ENCODE results near the gene NMT1. TPM values are rescaled to one million over a fixed set of nuclear protein-coding genes. Genes with fewer than 3 reads are reported as not detected.

Gene NMT1
- total RNA-seq, 1 donor from 2014 or later: 96.5 TPM

DNA sequence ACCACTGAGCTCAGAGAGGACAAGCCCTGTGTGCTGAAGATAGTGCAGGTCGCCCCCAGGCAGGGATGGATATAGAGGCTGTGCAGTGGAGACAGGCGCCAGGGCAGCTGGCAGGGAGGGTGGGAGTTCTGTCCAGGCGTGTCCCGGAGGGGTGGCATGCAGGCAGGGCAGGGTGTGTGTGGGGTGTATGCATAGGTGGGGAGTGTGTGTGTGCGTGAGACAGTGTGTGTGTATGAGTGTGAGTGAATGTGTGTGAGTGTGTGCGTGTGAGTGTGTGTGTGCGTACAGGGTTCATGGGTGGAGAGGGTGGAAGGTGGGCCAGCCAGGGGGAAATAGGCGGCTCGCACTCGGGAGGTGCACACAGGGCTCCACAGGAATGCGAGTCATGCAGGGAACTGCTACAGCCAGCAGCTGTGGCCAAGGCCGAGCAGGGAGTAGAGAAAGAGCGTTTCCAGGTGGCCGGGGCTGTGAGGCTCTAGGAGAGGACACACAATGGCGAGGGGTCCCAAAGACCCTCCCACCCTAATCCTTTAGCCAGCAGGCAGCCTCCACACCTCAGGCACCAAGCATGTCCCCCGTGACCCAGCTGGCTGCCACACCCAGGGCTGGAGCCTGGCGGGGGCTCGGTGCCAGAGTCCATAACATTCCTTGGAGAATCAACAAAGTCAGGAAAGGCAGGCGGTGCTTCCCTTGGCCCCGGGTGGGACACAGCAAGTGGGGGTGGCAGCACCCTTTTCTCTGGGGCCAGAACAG lies 66.6 kb downstream of the NMT1 start:
- TF ChIP-seq, protein P1, sequence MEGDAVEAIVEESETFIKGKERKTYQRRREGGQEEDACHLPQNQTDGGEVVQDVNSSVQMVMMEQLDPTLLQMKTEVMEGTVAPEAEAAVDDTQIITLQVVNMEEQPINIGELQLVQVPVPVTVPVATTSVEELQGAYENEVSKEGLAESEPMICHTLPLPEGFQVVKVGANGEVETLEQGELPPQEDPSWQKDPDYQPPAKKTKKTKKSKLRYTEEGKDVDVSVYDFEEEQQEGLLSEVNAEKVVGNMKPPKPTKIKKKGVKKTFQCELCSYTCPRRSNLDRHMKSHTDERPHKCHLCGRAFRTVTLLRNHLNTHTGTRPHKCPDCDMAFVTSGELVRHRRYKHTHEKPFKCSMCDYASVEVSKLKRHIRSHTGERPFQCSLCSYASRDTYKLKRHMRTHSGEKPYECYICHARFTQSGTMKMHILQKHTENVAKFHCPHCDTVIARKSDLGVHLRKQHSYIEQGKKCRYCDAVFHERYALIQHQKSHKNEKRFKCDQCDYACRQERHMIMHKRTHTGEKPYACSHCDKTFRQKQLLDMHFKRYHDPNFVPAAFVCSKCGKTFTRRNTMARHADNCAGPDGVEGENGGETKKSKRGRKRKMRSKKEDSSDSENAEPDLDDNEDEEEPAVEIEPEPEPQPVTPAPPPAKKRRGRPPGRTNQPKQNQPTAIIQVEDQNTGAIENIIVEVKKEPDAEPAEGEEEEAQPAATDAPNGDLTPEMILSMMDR (IDR thresholded peaks at IDR 0.05; ENCODE audit: partially characterized antibody, unreplicated experiment): no peak
- Mint-ChIP-seq H3K9me3 (ENCODE audit: unreplicated experiment) (peaks cover 7% of the 10 kb centered on the region), H3K27ac (ENCODE audit: unreplicated experiment) (no peak overlapping the region), H3K27me3 (ENCODE audit: unreplicated experiment) (peaks cover 7% of the 10 kb centered on the region), H3K4me1 (ENCODE audit: low read depth, unreplicated experiment) (peaks cover 9% of the 10 kb centered on the region), H3K36me3 (ENCODE audit: unreplicated experiment) (no peaks in the 10 kb centered on the region), H3K4me3 (ENCODE audit: unreplicated experiment) (no peak overlapping the region)
- DNase-seq: no peak

DNA sequence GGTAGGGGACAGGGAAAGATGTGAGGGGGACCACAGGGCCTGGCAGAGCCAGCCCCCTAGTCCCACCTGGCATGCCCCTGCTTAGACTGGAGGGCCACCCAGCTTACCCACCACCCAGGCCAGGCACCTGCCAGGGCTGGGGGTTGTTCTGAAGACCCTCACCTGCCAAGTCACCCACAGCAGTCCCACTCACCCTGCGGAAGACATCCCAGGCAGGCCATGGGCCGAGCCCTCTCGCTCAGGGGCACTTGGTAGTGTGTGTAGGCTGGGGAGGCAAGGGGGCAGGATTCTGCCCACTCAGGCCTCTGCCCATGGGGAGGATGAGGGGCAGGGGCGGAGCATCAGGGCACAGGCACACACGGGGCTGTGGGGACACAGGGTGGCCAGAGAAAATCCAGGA lies 67.2 kb downstream of the NMT1 start:
- no peaks in the 10 kb centered on the region for H3K36me3 Mint-ChIP-seq (ENCODE audit: unreplicated experiment)
- peaks cover 7% of the 10 kb centered on the region for H3K9me3 Mint-ChIP-seq (ENCODE audit: unreplicated experiment)
- peaks cover 6% of the 10 kb centered on the region for H3K4me1 Mint-ChIP-seq (ENCODE audit: low read depth, unreplicated experiment)
- H3K27me3 Mint-ChIP-seq (ENCODE audit: unreplicated experiment): peaks cover 7% of the 10 kb centered on the region
- H3K27ac Mint-ChIP-seq (ENCODE audit: unreplicated experiment): no peak overlapping the region
- no peak for DNase-seq
- H3K4me3 Mint-ChIP-seq (ENCODE audit: unreplicated experiment): no peak overlapping the region
- TF ChIP-seq, protein P1 (IDR thresholded peaks at IDR 0.05; ENCODE audit: partially characterized antibody, unreplicated experiment): no peak

DNA sequence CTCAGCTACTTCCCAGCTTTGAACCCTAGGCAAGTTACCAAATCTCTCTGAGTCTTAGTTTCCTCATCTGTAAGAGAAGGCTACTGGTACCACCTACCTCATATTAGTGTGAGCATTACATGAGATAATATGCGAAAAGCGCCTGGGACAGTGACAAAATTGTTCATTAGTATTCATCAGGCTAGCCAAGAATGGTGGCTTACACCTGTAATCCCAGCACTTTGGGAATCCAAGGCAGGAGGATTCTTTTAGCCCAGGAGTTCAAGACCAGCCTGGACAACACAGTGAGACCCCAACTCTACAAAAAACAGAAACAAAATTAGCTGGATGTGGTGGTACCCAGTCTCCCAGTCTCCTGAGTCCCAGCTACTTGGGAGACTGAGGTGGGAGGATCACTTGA lies 67.9 kb downstream of the NMT1 start:
- Mint-ChIP-seq H3K9me3 (ENCODE audit: unreplicated experiment) (peaks cover 7% of the 10 kb centered on the region), H3K4me3 (ENCODE audit: unreplicated experiment) (no peak overlapping the region), H3K36me3 (ENCODE audit: unreplicated experiment) (no peaks in the 10 kb centered on the region), H3K27ac (ENCODE audit: unreplicated experiment) (no peak overlapping the region), H3K27me3 (ENCODE audit: unreplicated experiment) (peaks cover 7% of the 10 kb centered on the region), H3K4me1 (ENCODE audit: low read depth, unreplicated experiment) (peaks cover 5% of the 10 kb centered on the region)
- TF ChIP-seq, protein P1 (IDR thresholded peaks at IDR 0.05; ENCODE audit: partially characterized antibody, unreplicated experiment): no peak
- DNase-seq: no peak

DNA sequence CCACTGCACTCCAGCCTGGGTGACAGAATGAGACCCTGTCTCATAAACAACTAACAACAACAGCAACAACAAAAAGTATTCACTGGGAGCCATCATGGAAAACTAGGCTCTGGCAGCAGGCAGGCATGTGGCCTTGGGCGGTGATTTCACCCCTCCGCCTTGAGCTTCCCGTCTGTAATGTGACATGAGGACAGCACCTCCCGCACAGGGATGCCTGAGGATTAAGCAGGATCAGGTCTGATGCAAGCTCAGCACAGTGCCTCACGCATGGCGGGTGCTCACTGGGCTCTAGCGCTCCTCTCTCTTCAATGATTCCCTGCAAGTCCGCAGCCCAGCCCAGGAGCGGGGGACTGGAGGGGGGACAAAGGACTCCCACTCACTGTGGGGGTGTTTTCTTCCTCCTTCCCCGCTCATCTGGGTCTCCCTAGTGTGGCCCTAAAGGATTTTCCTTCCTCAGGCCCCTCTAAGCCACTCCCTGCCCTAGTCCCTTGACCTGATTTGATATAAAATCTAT lies 68.4 kb downstream of the NMT1 start:
- TF ChIP-seq, protein P1 (IDR thresholded peaks at IDR 0.05; ENCODE audit: partially characterized antibody, unreplicated experiment): no peak
- Mint-ChIP-seq H3K36me3 (ENCODE audit: unreplicated experiment) (no peaks in the 10 kb centered on the region), H3K4me1 (ENCODE audit: low read depth, unreplicated experiment) (peaks cover 5% of the 10 kb centered on the region), H3K4me3 (ENCODE audit: unreplicated experiment) (no peak overlapping the region), H3K27ac (ENCODE audit: unreplicated experiment) (no peak overlapping the region), H3K9me3 (ENCODE audit: unreplicated experiment) (peaks cover 7% of the 10 kb centered on the region), H3K27me3 (ENCODE audit: unreplicated experiment) (peaks cover 7% of the 10 kb centered on the region)
- DNase-seq: no peak

DNA sequence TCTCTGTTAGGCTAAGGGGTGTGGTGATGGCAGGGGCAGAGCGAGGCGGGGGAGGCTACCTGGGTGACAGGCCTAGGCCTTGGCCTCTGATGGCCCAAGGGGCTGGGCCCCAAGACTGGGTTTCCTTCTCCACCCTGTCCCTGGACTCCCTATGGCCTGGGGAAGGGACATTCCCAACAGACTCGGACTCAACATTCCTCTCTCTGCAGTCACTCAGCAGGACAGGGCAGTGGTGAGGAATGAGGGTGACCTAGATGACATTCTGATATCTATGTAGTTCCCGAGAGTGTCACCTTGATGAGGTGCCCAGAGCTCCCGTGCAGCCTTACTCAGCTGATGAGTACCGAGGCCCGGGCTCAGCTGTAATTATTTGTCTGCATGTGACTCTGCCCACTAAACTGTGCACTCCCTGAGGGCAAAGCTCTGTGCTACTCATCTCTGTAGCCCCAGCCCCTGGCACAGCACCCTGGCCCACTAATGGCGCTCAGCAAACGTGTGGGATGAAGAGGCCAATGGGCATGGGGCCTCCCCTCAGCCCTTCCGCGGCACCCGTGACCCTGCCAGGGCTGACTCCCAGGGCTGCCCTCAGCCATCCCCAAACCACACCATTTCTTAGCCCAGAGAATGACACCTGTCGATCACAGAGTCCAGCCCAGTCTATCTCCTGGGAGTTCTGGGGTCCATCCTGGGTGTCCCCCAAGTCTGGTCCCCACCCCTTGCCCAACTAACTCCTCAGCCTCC lies 69.0 kb downstream of the NMT1 start:
- no peak overlapping the region for H3K27ac Mint-ChIP-seq (ENCODE audit: unreplicated experiment)
- peaks cover 7% of the 10 kb centered on the region for H3K27me3 Mint-ChIP-seq (ENCODE audit: unreplicated experiment)
- H3K36me3 Mint-ChIP-seq (ENCODE audit: unreplicated experiment): no peaks in the 10 kb centered on the region
- peaks cover 7% of the 10 kb centered on the region for H3K9me3 Mint-ChIP-seq (ENCODE audit: unreplicated experiment)
- peaks cover 5% of the 10 kb centered on the region for H3K4me1 Mint-ChIP-seq (ENCODE audit: low read depth, unreplicated experiment)
- no peak for DNase-seq
- no peak overlapping the region for H3K4me3 Mint-ChIP-seq (ENCODE audit: unreplicated experiment)
- TF ChIP-seq, protein P1 (IDR thresholded peaks at IDR 0.05; ENCODE audit: partially characterized antibody, unreplicated experiment): no peak
